ENCODE measurements around the gene TMTC1.

- TF ChIP-seq POLR2AphosphoS5 (IDR thresholded peaks at IDR 0.05; ENCODE audit: low read depth, low read length) (no peak), REST (IDR thresholded peaks at IDR 0.05; ENCODE audit: insufficient read depth in 1 of 2, low read depth in 2 of 2, low read length in 2 of 2) (no peak), TAF1 (IDR thresholded peaks at IDR 0.05; ENCODE audit: borderline replicate concordance, insufficient read depth, low read length) (no peak), SIN3A (IDR thresholded peaks at IDR 0.05; ENCODE audit: borderline replicate concordance, insufficient read depth, low read length) (no peak)
Observed at GRCh38 chr12:29688914-29689313, 94.8 kb downstream of the TMTC1 start.
